ENCODE results near the gene TUBB4A. TPM values are rescaled to one million over a fixed set of nuclear protein-coding genes. Genes with fewer than 3 reads are reported as not detected.

The TUBB4A gene
- total and polyA plus RNA-seq, 10 of the 15 experiments (the other 5 are each of a cell fraction or from before 2014, with no cell fraction given), result 0.29 to 22.4 (median 3.8) TPM

DNA sequence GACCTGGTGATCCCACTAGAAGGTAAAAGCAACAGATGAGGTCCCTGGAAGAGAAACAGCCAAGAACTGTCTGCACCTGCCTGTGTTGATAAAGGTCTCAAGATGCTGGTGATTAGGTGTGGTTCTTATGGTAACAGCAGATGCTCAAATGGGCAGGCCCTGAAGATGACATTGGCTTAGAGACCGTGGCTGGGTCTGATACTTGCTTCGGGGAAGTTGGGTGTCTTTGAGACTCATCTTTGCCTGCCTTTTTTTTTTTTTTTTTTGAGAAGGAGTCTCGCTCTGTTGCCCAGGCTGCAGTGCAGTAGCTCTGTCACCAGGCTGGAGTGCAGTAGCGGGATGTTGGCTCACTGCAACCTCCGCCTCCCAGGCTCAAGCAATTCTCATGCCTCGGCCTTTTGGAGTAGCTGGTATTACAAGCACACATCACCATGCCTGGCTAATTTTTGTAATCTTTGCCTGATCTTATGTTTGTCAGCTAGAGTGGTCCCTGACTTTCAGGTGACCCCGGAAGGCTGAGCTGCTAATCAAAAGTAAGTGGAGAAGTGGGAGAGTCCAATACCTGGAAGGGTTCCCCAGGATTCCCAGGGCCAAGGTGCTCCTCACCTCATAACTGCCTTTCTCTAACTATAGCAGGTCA, 50.4 kb downstream of the TUBB4A start:
- Histone ChIP-seq H3K79me2 (ENCODE audit: control insufficient read depth, insufficient read depth, low read length) (no peaks in the 10 kb centered on the region), H3K4me3 (no peak overlapping the region), H3K9me3 (replicated peaks; ENCODE audit: control insufficient read depth, insufficient read depth, low read length) (peaks cover 17% of the 10 kb centered on the region; the same call in 2 of the 3 replicates), H3K4me2 (ENCODE audit: control insufficient read depth, insufficient read depth) (no peak overlapping the region), H4K20me1 (ENCODE audit: control insufficient read depth, insufficient read depth) (no peaks in the 10 kb centered on the region), H3K27me3 (replicated peaks in 1 of 2; ENCODE audit: control insufficient read depth in 2 of 2, insufficient read depth in 2 of 2, low read length in 1 of 2) (no peaks in the 10 kb centered on the region), H3K27ac (ENCODE audit: control insufficient read depth, insufficient read depth) (no peak overlapping the region), H3K4me1 (ENCODE audit: control insufficient read depth, insufficient read depth, low read length) (no peaks in the 10 kb centered on the region), H3K9ac (ENCODE audit: control insufficient read depth, insufficient read depth, low read length) (no peak overlapping the region), H3K36me3 (ENCODE audit: control insufficient read depth in 2 of 2, insufficient read depth in 2 of 2, low read length in 1 of 2) (peaks cover 10 to 24% of the 10 kb centered on the region in 2 experiments; a peak in 3 of 4 replicates), H2AFZ (ENCODE audit: control insufficient read depth, low read depth, low read length) (no peak overlapping the region)
- BruUV-seq (replicated peaks), result no TSS peak
- ChIA-PET POLR2A (interaction anchor here (1.5 kb wide), 1 partner anchor 30 kb away, joined by 4 read pairs; the partner anchor contains the start of gene DENND1C), RAD21 (ENCODE audit: unreplicated experiment) (no interaction called here), CTCF (no interaction called here), SMC1A (ENCODE audit: uncharacterized antibody, unreplicated experiment) (no interaction called here)
- intact Hi-C loops (cut with micrococcal nuclease; ENCODE audit: unreplicated experiment), result no loop called here
- DNase-seq (ENCODE audit: low read depth, low spot score) (no peak), FAIRE-seq (no peak), ATAC-seq (no peak)
- WGBS (ENCODE audit: insufficient coverage, insufficient replicate concordance, low lambda C conversion rate, missing lambda C conversion rate), result 89% methylated on average over 6 of the region's 7 CpGs
- TF ChIP-seq CBFB (IDR thresholded peaks at IDR 0.05; ENCODE audit: low read depth) (no peak), TCF7 (IDR thresholded peaks at IDR 0.05; ENCODE audit: borderline replicate concordance) (no peak), ZNF274 (IDR thresholded peaks at IDR 0.05; ENCODE audit: insufficient read depth, insufficient read length) (no peak), RAD21 (IDR thresholded peaks at IDR 0.05; ENCODE audit: insufficient read depth, low read depth, low read length) (no peak), PAX8 (IDR thresholded peaks at IDR 0.05) (no peak), HDAC6 (IDR thresholded peaks at IDR 0.05; ENCODE audit: unreplicated experiment) (no peak), HCFC1 (IDR thresholded peaks at IDR 0.05; ENCODE audit: low read length) (no peak), CBX3 (IDR thresholded peaks at IDR 0.05; ENCODE audit: borderline replicate concordance, low read depth) (no peak)
- TF ChIP-seq, protein P1, sequence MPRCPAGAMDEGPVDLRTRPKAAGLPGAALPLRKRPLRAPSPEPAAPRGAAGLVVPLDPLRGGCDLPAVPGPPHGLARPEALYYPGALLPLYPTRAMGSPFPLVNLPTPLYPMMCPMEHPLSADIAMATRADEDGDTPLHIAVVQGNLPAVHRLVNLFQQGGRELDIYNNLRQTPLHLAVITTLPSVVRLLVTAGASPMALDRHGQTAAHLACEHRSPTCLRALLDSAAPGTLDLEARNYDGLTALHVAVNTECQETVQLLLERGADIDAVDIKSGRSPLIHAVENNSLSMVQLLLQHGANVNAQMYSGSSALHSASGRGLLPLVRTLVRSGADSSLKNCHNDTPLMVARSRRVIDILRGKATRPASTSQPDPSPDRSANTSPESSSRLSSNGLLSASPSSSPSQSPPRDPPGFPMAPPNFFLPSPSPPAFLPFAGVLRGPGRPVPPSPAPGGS (IDR thresholded peaks at IDR 0.05; ENCODE audit: borderline replicate concordance, insufficient read depth, low read depth, low read length, poor library complexity, severe bottlenecking), result no peak
- TF ChIP-seq, protein P2, sequence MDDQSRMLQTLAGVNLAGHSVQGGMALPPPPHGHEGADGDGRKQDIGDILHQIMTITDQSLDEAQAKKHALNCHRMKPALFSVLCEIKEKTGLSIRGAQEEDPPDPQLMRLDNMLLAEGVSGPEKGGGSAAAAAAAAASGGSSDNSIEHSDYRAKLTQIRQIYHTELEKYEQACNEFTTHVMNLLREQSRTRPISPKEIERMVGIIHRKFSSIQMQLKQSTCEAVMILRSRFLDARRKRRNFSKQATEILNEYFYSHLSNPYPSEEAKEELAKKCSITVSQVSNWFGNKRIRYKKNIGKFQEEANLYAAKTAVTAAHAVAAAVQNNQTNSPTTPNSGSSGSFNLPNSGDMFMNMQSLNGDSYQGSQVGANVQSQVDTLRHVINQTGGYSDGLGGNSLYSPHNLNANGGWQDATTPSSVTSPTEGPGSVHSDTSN (IDR thresholded peaks at IDR 0.05; ENCODE audit: insufficient replicate concordance, low read depth, low read length), result no peak
- in situ Hi-C loops (cut with MboI), result no loop called here

Measured in GM12878 (cell line).